A673 (cell line): ENCODE data around the gene PPP1R16B. TPM values are rescaled to one million over a fixed set of nuclear protein-coding genes. Genes with fewer than 3 reads are reported as not detected.

Source experiments
- BruUV-seq: library from RNA; stranded (reverse); fragments of 400-500 nt; replicated peaks from 2 replicates; lab custom pipeline; 2021; lab: Mats Ljungman, UMichigan
- CTCF ChIA-PET: fragments of 300-600 bp; sonication (Branson Sonifier 250); formaldehyde crosslinking; loops from one replicate; lab custom pipeline; 2022; ENCODE audit warnings: antibody characterized with exemption; lab: Charles Lee
- POLR2A ChIA-PET: fragments of 300-600 bp; sonication (Branson Sonifier 250); formaldehyde crosslinking; loops from one replicate; lab custom pipeline; 2022; ENCODE audit warnings: antibody characterized with exemption; ENCODE audit not compliant: low non-redundant PET; lab: Charles Lee
- DNase-seq: peaks from one replicate; pipeline ENCODE4 v3.0.0-alpha.2; 2015; ENCODE audit warnings: low spot score
- H3K27ac ChIP-seq: fragments of 200-600 bp; sonication (generic); 2 replicates; pipeline ENCODE4 v1.5.1; 2016; ENCODE audit warnings: mixed run types, low read depth, mild to moderate bottlenecking, mixed read lengths, antibody characterized with exemption, low read length; ENCODE audit not compliant: poor library complexity, severe bottlenecking
- H3K27me3 ChIP-seq: fragments of 200-600 bp; sonication (generic); replicated peaks from 2 replicates; pipeline ENCODE4 v1.6.1; 2017; ENCODE audit warnings: mixed run types, low read depth, mild to moderate bottlenecking, mixed read lengths, antibody characterized with exemption, low read length; ENCODE audit not compliant: insufficient read depth, poor library complexity
- H3K36me3 ChIP-seq: fragments of 200-600 bp; sonication (generic); 2 replicates; pipeline ENCODE4 v1.6.1; 2016; ENCODE audit warnings: mixed run types, mild to moderate bottlenecking, mixed read lengths, antibody characterized with exemption, low read length; ENCODE audit not compliant: insufficient read depth, poor library complexity, severe bottlenecking
- H3K4me1 ChIP-seq: fragments of 200-600 bp; sonication (generic); 2 replicates; pipeline ENCODE4 v1.6.1; 2017; ENCODE audit warnings: mixed run types, mild to moderate bottlenecking, mixed read lengths, antibody characterized with exemption, low read length; ENCODE audit not compliant: insufficient read depth, poor library complexity, severe bottlenecking
- H3K4me3 ChIP-seq: fragments of 200-600 bp; sonication (generic); 2 replicates; pipeline ENCODE4 v1.5.1; 2016; ENCODE audit warnings: low read depth, mixed run types, mild to moderate bottlenecking, mixed read lengths, low read length; ENCODE audit not compliant: poor library complexity, severe bottlenecking
- H3K9me3 ChIP-seq: fragments of 200-600 bp; sonication (generic); 2 replicates; pipeline ENCODE4 v1.6.1; 2016; ENCODE audit warnings: mixed run types, low read depth, mild to moderate bottlenecking, mixed read lengths, antibody characterized with exemption, low read length; ENCODE audit not compliant: poor library complexity, severe bottlenecking
- EZH2 ChIP-seq: fragments of 200-600 bp; sonication (generic); IDR thresholded peaks from 2 replicates; pipeline ENCODE4 v1.6.1; 2017; ENCODE audit warnings: borderline replicate concordance, low read depth, mild to moderate bottlenecking, mixed read lengths, antibody characterized with exemption, low read length; ENCODE audit not compliant: poor library complexity, severe bottlenecking
- intact Hi-C: fragments of 100-400 bp; cut with micrococcal nuclease; formaldehyde crosslinking; loops from one replicate; pipeline ENCODE4 v1.10.0; 2022; ENCODE audit not compliant: unreplicated experiment
- total RNA-seq: library from RNA; stranded (reverse); gene quantifications from 2 replicates; pipeline ENCODE4 v1.2.3, GENCODE V29; 2021
- TF ChIP-seq, protein P1 (sequence below): fragments of 300-800, 200-600 bp; sonication (generic); conservative IDR thresholded peaks from 2 replicates; pipeline ENCODE4 v1.5.1; 2017; ENCODE audit warnings: low read depth, mild to moderate bottlenecking, antibody characterized with exemption, low read length, moderate library complexity, mixed read lengths

PPP1R16B gene
- total RNA-seq, 1 experiment from 2014 or later, result 0.17 TPM

DNA sequence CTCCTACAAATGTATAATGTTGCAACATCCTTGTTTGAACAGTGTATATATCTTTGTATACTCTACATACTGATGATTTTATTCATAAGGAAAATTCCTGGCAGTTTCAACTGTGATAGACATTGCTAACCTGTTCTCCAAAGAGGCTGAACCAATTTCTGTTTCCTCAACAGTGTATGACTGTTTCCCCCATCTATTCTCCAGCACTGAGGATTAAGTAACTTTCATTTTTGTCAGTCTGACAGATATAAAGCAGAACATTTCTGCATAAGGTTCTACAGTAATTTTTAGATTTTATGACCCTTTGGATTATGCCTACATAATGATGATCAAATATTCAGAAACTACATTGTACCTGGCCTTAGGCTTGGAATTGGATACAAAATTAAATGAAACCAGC lies 9.9 kb downstream of the PPP1R16B start:
- Histone ChIP-seq H3K27me3 (peaks cover 31% of the 10 kb centered on the region), H3K4me1 (no peaks in the 10 kb centered on the region), H3K27ac (no peak overlapping the region), H3K9me3 (no peaks in the 10 kb centered on the region), H3K36me3 (no peaks in the 10 kb centered on the region), H3K4me3 (no peak overlapping the region)
- ChIA-PET POLR2A (no interaction called here), CTCF (no interaction called here)
- intact Hi-C loops, result no loop called here
- no TSS peak for BruUV-seq
- TF ChIP-seq EZH2, result no peak
- TF ChIP-seq, protein P1, sequence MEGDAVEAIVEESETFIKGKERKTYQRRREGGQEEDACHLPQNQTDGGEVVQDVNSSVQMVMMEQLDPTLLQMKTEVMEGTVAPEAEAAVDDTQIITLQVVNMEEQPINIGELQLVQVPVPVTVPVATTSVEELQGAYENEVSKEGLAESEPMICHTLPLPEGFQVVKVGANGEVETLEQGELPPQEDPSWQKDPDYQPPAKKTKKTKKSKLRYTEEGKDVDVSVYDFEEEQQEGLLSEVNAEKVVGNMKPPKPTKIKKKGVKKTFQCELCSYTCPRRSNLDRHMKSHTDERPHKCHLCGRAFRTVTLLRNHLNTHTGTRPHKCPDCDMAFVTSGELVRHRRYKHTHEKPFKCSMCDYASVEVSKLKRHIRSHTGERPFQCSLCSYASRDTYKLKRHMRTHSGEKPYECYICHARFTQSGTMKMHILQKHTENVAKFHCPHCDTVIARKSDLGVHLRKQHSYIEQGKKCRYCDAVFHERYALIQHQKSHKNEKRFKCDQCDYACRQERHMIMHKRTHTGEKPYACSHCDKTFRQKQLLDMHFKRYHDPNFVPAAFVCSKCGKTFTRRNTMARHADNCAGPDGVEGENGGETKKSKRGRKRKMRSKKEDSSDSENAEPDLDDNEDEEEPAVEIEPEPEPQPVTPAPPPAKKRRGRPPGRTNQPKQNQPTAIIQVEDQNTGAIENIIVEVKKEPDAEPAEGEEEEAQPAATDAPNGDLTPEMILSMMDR, result no peak
- DNase-seq, result no peak

GRCh38 chr20:38818113-38819065 lies 12.9 kb downstream of the PPP1R16B start:
- Histone ChIP-seq H3K27me3 (peaks cover 36% of the 10 kb centered on the region), H3K4me1 (no peaks in the 10 kb centered on the region), H3K9me3 (no peaks in the 10 kb centered on the region), H3K4me3 (no peak overlapping the region), H3K36me3 (no peaks in the 10 kb centered on the region), H3K27ac (no peak overlapping the region)
- intact Hi-C loops, result no loop called here
- CTCF ChIA-PET, result interaction anchor here (0.6 to 0.7 kb wide), 2 partner anchors 185 to 245 kb away, joined by 3 to 7 read pairs; no protein-coding TSS in a partner anchor
- DNase-seq, result no peak
- POLR2A ChIA-PET, result no interaction called here
- TF ChIP-seq EZH2, result no peak
- TF ChIP-seq, protein P1, result no peak
- BruUV-seq, result no TSS peak

DNA sequence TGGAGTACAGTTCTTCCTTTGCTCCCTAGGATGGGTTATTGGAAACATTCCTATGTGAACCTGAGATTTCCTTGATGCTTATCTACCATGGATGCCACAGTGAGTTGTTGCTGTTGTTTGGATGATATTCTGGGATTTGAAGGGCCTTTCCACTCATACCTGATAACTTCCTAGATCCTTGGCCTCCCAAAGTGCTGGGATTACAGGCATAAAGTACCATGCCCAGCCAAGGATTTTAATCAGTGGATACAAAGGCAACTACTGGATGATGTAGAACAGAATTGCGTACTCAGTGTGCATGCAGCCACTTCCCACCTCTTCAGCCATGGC lies 20.0 kb downstream of the PPP1R16B start:
- TF ChIP-seq, protein P1, result no peak
- no peak for TF ChIP-seq EZH2
- H3K4me1 ChIP-seq, result peaks cover 5% of the 10 kb centered on the region
- ChIA-PET CTCF (interaction anchor here (0.7 kb wide), 1 partner anchor 560 kb away, joined by 3 read pairs; no protein-coding TSS in a partner anchor), POLR2A (no interaction called here)
- H3K9me3 ChIP-seq, result no peaks in the 10 kb centered on the region
- peaks cover 27% of the 10 kb centered on the region for H3K27me3 ChIP-seq
- H3K36me3 ChIP-seq, result no peaks in the 10 kb centered on the region
- no peak overlapping the region for H3K4me3 ChIP-seq
- H3K27ac ChIP-seq, result no peak overlapping the region
- intact Hi-C loops, result no loop called here
- DNase-seq, result no peak
- no TSS peak for BruUV-seq
